HG03439 (cell line): ENCODE results near the gene TMEM213.

ENCODE experiments used
- ATAC-seq: cut with Tn5 transposase; IDR thresholded peaks from one replicate; pipeline ENCODE4 v1.9.1; 2021; ENCODE audit warnings: mild to moderate bottlenecking, moderate library complexity; ENCODE audit not compliant: unreplicated experiment

The TMEM213 gene

DNA sequence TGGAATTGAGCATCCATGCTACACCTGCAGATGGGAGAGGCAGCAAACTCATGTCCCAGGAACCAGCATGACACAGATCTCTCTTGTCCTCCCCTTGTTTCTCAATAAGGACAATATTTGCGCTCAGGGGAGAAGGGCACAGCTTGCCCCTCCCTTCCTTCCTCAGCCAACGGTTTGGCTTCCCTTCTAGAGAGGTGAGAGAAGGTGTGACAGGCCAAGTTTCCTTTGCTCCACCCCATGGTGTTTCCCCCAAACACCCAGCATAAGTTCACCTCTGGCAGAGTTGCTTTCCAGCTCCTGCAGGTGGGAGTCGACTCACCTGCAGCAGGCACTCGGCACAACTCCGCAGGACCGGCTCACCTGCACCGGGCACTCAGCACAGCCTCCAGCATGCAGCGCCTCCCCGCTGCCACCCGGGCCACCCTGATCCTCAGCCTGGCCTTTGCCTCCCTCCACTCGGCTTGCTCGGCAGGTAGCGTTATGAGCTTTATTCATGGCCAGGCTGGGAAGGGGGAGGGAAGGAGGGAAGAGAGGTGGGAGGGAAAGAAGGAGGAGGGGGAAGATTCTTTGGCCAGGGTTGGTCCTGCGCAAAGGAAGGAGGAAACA lies at the start of gene TMEM213, which contains the start of gene ATP6V0A4:
Gene TMEM213 (plus strand): TSS at position 280 of the 606 bp plus-strand sequence. CDS start 111 bp downstream, at position 391.
Gene ATP6V0A4 (minus strand): TSS at position 482 of the 606 bp plus-strand sequence. CDS start 26,949 bp downstream, outside the sequence.
- no peak for ATAC-seq

DNA sequence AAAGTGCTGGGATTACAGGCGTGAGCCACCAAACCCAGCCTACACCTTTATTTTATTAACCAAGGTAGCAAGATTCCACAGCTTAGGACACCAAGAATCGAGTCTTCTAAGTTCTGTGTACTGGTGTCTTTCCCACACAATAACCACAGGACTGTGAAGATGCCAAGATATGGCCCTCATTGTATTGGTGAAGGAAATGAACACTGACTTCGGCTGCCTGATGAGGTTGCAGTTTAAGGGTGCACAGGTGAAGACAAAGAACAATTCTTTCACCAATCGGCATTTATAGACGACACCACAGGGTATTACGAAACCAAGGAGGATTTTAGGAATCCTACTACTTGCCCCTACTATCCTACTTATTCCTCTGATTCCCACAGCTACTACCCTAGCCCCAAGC lies 49.1 kb upstream of the TMEM213 start:
- ATAC-seq, result no peak

DNA sequence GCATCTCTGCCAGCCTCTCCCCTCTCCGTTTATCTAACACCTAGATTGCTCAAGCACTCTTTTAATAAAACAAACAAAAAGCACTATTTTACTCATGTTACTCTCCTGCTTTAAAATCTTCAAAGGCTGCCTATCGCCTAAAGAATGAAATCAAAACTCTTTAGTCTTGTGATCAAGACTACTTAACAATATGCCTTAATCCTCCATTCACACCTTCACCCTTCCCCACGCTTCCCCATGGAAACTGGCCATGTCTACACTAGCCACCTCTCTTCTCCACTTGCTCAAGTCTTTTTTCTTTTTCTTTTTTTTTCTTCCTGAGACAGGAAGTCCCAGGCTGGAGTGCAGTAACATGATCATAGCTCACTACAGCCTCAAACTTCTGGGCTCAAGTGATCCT lies 47.8 kb upstream of the TMEM213 start:
- no peak for ATAC-seq

GRCh38 chr7:138750473-138750872 lies 47.3 kb upstream of the TMEM213 start:
- no peak for ATAC-seq

- ATAC-seq, result no peak
Observed at GRCh38 chr7:138750901-138751464, 46.8 kb upstream of the TMEM213 start.

- peak; percentile 66 for ATAC-seq
Observed at GRCh38 chr7:138752518-138753149, 45.2 kb upstream of the TMEM213 start.

DNA sequence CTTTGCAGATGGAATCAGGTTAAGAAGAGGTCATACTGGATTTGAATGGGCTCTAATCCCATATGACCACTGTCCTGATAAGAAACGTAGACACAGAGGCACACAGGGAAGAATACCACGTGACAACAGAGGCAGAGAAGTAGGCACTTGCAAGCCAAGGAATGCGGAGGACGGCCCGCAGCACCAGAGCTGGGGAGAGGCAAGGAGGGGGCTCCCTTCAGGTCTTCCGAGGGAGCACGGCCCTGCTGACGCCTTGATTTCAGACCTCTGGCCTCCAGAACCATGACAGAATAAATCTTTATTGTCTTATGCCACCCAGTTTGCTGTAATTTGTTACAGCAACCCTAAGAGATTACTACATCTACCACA lies 44.7 kb upstream of the TMEM213 start:
- ATAC-seq, result no peak

DNA sequence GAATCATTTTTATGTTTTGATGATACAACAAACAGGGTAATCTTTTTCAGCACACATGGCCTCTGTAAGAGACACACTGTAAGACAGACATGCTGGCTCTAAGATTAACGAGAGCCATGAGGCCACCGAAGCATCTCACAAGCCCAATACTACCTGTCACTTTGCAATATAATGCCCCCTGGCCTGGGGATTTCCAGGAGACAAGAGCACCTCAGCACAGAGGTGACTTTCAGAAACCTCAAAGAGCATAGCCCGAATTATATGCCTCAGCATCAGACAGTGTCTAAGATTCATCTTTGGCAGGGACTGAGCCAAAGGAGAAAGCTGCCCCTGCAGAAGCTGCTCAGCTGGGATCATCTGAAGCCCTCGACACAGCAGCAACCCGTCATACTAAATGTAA lies 44.2 kb upstream of the TMEM213 start:
- no peak for ATAC-seq

GRCh38 chr7:138755331-138755747 lies 42.5 kb upstream of the TMEM213 start:
- ATAC-seq, result no peak

DNA sequence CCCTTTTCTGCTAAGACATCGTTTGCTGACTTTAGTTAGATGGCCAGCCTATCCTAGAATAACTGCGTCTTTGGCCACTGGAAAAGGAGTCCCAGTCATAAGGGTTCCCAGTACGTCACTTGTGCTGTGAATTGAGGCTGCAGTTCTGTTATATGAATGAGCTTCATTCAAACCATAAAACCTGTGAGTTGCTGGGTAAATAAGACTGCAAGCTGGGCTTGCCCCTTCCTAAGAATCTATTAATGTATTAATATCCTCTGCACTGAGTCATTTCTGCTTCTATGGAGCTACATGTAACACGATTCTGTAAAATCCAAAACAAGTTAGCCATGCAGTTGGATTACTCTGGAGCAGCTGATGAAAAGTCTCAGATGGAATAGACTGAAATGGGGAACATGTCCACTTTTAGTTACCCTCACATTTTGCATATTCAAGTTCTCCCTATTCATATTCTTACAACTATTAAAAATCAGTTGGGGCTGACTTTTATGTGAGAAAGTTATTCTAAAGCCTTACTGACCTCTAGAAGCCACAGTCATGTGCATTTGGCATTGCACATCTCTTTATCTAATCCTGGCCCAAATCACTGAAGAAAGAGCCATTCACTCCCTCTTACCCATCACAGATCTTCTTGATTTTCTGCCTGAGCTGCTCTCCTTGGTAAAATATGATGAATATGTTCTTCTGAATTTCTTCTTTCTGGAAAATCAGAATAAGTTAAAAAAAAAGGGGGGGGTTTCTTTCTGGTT lies 41.8 kb upstream of the TMEM213 start:
- no peak for ATAC-seq

- ATAC-seq, result no peak
Observed at GRCh38 chr7:138756591-138757242, 41.1 kb upstream of the TMEM213 start.

DNA sequence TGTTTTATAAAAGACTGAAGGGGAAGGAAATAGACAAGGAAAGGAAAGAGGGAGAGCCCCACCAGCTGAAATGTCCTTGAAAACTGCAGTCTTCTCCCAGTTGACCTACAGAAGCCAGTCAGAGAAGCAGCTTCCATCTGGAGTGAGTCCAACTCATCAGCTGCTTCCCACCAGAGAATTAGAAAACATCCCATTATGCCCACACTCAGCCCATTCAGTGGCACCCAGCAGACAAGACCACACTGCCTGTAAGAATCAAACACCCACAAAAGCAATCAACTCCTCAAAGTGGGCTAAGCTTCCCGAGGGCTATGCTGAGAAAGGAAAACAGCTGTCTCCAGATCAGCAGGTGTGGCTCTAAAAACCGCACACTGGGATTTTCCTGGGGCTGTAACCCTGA lies 29.6 kb upstream of the TMEM213 start:
- no peak for ATAC-seq

DNA sequence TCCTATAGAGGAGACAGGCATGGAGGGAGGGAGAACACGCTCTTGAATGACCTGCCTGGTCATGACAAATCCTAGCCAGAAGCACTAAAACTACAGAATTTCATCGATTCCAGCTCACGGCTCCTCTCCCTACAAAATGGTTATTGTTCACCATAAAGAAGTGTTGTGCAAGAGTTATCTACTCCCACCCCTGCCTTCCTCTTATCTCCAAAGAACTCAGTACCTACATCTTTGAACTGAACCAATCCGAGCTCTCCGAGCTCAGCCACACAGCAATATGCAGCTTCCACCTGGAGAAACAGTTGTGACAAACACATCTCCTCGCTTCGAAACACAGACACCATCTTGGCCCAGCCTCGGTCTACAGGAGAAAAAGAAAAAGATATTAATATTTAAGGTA lies 26.9 kb upstream of the TMEM213 start:
- no peak for ATAC-seq

DNA sequence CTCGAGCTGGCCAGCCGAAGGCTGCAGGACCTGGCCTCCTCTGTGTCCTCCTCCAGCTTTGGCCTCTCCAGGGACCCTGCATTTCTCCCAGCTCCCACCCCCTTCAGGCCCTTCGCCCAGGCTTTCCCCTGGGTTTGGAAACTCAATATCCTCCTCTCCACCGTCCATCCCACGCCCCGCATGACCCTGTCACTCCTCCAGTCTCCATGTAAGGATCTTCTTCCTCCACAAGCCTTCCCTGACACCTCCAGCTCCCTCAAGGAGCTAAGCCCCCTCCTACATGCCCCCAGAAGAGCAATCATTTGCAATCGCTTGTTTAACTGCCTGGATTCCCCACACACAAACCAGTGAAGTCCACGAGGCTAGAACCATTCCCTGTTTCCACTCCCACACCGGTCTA lies 24.6 kb upstream of the TMEM213 start:
- no peak for ATAC-seq

- ATAC-seq, result no peak
Observed at GRCh38 chr7:138773817-138774216, 24.0 kb upstream of the TMEM213 start.

- ATAC-seq, result no peak
Observed at GRCh38 chr7:138776166-138776833, 21.5 kb upstream of the TMEM213 start.

- no peak for ATAC-seq
Observed at GRCh38 chr7:138781004-138781403, 16.8 kb upstream of the TMEM213 start.

DNA sequence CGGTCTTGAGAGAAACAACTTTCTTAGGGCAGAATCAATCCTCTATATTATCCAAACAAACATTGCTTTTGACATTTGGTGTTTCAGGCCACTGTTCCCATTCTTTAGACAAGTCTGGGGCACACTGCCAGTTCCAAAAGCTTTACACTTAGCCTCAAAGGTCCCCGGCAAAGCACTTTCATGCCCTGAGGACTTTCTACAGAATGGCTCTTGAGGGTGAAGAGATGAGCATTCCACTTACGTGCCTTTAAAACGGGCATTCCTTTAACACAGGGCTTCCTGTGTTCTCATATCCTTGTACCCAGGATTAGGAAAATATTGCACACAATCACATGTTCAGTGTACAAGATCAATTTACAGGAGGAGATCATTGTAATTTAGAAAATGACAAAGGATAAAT lies 13.1 kb upstream of the TMEM213 start:
- ATAC-seq, result no peak

GRCh38 chr7:138785587-138786437 lies 12.0 kb upstream of the TMEM213 start:
- no peak for ATAC-seq
